ENCODE results near the gene SCAPER.
"Not testable (repeated sequence)": the region's sequence is repeated elsewhere in the genome, so short reads cannot be mapped to it uniquely, and the experiment has no call there.

The SCAPER gene

GRCh38 chr15:76846782-76847181 lies 58.4 kb downstream of the SCAPER start:
- Histone ChIP-seq H3K4me1 (ENCODE audit: insufficient read depth, low read length) (no peaks in the 10 kb centered on the region), H3K36me3 (ENCODE audit: insufficient read depth, low read length) (no peaks in the 10 kb centered on the region), H3K27ac (ENCODE audit: low read depth, low read length) (no peak overlapping the region), H3K9ac (ENCODE audit: low read length) (no peak overlapping the region), H3K9me3 (ENCODE audit: low read length) (no peaks in the 10 kb centered on the region), H3K27me3 (ENCODE audit: control insufficient read depth in 1 of 2, insufficient read depth in 2 of 2, low read length in 2 of 2) (no peaks in the 10 kb centered on the region), H3K4me3 (ENCODE audit: low read depth in 1 of 2, low read length in 2 of 2) (no peak overlapping the region)

GRCh38 chr15:76844096-76844495 lies 61.0 kb downstream of the SCAPER start:
- Histone ChIP-seq H3K9me3 (ENCODE audit: low read length) (no peaks in the 10 kb centered on the region), H3K36me3 (ENCODE audit: insufficient read depth, low read length) (no peaks in the 10 kb centered on the region), H3K27me3 (ENCODE audit: control insufficient read depth in 1 of 2, insufficient read depth in 2 of 2, low read length in 2 of 2) (no peaks in the 10 kb centered on the region), H3K4me3 (ENCODE audit: low read depth in 1 of 2, low read length in 2 of 2) (no peak overlapping the region), H3K9ac (ENCODE audit: low read length) (no peak overlapping the region), H3K27ac (ENCODE audit: low read depth, low read length) (no peak overlapping the region), H3K4me1 (ENCODE audit: insufficient read depth, low read length) (no peaks in the 10 kb centered on the region)

GRCh38 chr15:76843269-76843668 lies 61.9 kb downstream of the SCAPER start:
- H3K27me3 ChIP-seq (ENCODE audit: control insufficient read depth in 1 of 2, insufficient read depth in 2 of 2, low read length in 2 of 2), result no peaks in the 10 kb centered on the region
- H3K9me3 ChIP-seq (ENCODE audit: low read length), result no peaks in the 10 kb centered on the region
- H3K36me3 ChIP-seq (ENCODE audit: insufficient read depth, low read length), result no peaks in the 10 kb centered on the region
- H3K27ac ChIP-seq (ENCODE audit: low read depth, low read length), result no peak overlapping the region
- H3K9ac ChIP-seq (ENCODE audit: low read length), result no peak overlapping the region
- no peak overlapping the region for H3K4me3 ChIP-seq (ENCODE audit: low read depth in 1 of 2, low read length in 2 of 2)
- H3K4me1 ChIP-seq (ENCODE audit: insufficient read depth, low read length), result no peaks in the 10 kb centered on the region

DNA sequence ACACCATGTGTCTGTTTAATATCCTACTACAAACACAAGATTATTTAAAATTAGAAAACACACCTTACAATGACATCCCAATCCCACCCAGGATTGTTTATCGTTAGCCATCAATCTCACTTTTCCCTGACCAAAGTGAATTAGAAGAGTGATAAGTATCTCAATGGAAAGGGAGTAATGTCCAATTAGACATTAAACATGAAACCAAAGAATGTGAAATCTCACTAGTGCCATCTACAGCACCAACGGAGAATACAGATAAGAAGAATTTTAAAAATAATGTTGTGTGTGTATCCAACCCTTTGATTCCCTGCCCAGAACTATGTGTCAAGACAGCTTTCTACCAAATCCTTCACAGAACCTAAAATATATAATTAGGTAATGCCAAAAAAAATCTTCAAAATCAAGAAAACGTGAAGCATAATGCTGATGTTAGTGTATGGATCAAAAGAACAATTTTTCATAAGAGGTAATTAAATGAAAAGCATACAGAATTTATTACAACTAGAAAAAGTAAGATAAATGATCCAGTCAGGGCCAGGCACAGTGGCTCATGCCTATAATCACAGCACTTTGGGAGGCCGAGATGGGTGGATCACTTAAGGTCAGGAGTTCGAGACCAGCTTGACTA lies 64.2 kb downstream of the SCAPER start:
- Histone ChIP-seq H3K36me3 (ENCODE audit: insufficient read depth, low read length) (no peaks in the 10 kb centered on the region), H3K9ac (ENCODE audit: low read length) (no peak overlapping the region), H3K4me3 (ENCODE audit: low read depth in 1 of 2, low read length in 2 of 2) (no peak overlapping the region), H3K27ac (ENCODE audit: low read depth, low read length) (no peak overlapping the region), H3K9me3 (ENCODE audit: low read length) (no peaks in the 10 kb centered on the region), H3K27me3 (ENCODE audit: control insufficient read depth in 1 of 2, insufficient read depth in 2 of 2, low read length in 2 of 2) (no peaks in the 10 kb centered on the region), H3K4me1 (ENCODE audit: insufficient read depth, low read length) (no peaks in the 10 kb centered on the region)

- H3K27me3 ChIP-seq (ENCODE audit: control insufficient read depth in 1 of 2, insufficient read depth in 2 of 2, low read length in 2 of 2), result no peaks in the 10 kb centered on the region
- no peaks in the 10 kb centered on the region for H3K9me3 ChIP-seq (ENCODE audit: low read length)
- H3K36me3 ChIP-seq (ENCODE audit: insufficient read depth, low read length), result no peaks in the 10 kb centered on the region
- no peak overlapping the region for H3K27ac ChIP-seq (ENCODE audit: low read depth, low read length)
- no peak overlapping the region for H3K9ac ChIP-seq (ENCODE audit: low read length)
- H3K4me3 ChIP-seq (ENCODE audit: low read depth in 1 of 2, low read length in 2 of 2), result no peak overlapping the region
- H3K4me1 ChIP-seq (ENCODE audit: insufficient read depth, low read length), result no peaks in the 10 kb centered on the region
Observed at GRCh38 chr15:76839173-76839572, 66.0 kb downstream of the SCAPER start.

- no peaks in the 10 kb centered on the region for H3K4me1 ChIP-seq (ENCODE audit: insufficient read depth, low read length)
- no peaks in the 10 kb centered on the region for H3K27me3 ChIP-seq (ENCODE audit: control insufficient read depth in 1 of 2, insufficient read depth in 2 of 2, low read length in 2 of 2)
- no peaks in the 10 kb centered on the region for H3K36me3 ChIP-seq (ENCODE audit: insufficient read depth, low read length)
- no peak overlapping the region for H3K9ac ChIP-seq (ENCODE audit: low read length)
- no peak overlapping the region for H3K4me3 ChIP-seq (ENCODE audit: low read depth in 1 of 2, low read length in 2 of 2)
- H3K27ac ChIP-seq (ENCODE audit: low read depth, low read length), result no peak overlapping the region
- no peaks in the 10 kb centered on the region for H3K9me3 ChIP-seq (ENCODE audit: low read length)
Observed at GRCh38 chr15:76837474-76837873, 67.7 kb downstream of the SCAPER start.

DNA sequence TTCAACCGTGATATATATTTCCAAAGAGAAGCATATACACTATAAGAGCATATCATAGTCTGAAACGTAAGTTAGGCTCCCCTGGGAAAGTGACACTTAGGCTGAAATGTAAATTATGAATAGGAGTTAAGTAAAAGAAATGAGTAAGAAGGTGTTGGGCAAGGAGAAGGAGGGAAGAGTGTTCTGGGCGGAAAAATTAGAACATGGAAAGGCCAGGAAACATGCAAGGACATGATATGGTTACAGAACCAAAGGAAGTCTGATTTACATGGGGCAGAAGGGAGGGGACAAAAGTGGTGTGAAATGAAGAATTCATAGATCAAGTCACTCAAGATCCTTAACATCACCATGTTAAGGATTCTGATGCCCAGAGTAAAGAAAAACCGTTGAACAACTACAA lies 75.2 kb downstream of the SCAPER start:
- Histone ChIP-seq H3K4me3 (ENCODE audit: low read depth in 1 of 2, low read length in 2 of 2) (no peak overlapping the region), H3K4me1 (ENCODE audit: insufficient read depth, low read length) (no peaks in the 10 kb centered on the region), H3K9me3 (ENCODE audit: low read length) (no peaks in the 10 kb centered on the region), H3K27me3 (ENCODE audit: control insufficient read depth in 1 of 2, insufficient read depth in 2 of 2, low read length in 2 of 2) (no peaks in the 10 kb centered on the region), H3K27ac (ENCODE audit: low read depth, low read length) (no peak overlapping the region), H3K9ac (ENCODE audit: low read length) (no peak overlapping the region), H3K36me3 (ENCODE audit: insufficient read depth, low read length) (no peaks in the 10 kb centered on the region)

DNA sequence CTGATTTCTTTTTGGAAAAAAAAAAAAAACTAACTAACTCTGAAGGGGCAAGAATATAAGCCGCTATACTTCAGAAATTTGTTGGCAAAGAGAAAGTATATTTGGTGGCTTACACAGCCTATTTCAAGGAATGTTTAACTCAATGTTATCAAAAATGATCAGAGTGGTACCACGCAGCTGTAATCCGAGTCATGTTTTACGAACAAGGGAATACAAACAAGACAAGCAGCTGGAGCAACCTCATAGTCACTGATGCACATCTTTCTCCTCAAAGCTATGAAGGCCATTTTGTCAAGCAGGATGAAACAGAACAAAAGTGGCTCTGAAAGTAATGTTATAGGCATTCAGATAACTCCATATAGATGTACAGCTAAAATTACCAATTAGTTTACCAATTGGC lies 81.2 kb downstream of the SCAPER start:
- H3K27me3 ChIP-seq (ENCODE audit: control insufficient read depth in 1 of 2, insufficient read depth in 2 of 2, low read length in 2 of 2), result no peaks in the 10 kb centered on the region
- H3K27ac ChIP-seq (ENCODE audit: low read depth, low read length), result no peak overlapping the region
- no peak overlapping the region for H3K9ac ChIP-seq (ENCODE audit: low read length)
- no peaks in the 10 kb centered on the region for H3K4me1 ChIP-seq (ENCODE audit: insufficient read depth, low read length)
- H3K4me3 ChIP-seq (ENCODE audit: low read depth in 1 of 2, low read length in 2 of 2), result no peak overlapping the region
- no peaks in the 10 kb centered on the region for H3K9me3 ChIP-seq (ENCODE audit: low read length)
- no peaks in the 10 kb centered on the region for H3K36me3 ChIP-seq (ENCODE audit: insufficient read depth, low read length)

DNA sequence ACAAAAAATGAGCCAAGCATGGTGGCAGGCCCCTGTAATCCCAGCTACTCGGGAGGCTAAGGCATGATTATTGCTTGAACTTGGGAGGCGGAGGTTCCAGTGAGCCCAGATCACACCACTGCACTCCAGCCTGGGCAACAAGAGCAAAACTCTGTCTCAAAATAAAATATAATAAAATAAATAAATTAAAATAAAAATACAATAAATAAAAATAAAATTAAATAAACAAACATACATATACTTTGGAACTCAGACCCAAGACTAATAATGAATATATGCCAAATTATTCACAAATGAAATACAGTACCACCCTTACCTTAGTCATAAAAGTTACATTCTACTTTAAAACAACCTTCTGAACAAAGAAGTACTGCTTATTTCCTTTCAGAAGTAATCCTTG lies 81.8 kb downstream of the SCAPER start:
- Histone ChIP-seq H3K27ac (ENCODE audit: low read depth, low read length) (no peak overlapping the region), H3K4me3 (ENCODE audit: low read depth in 1 of 2, low read length in 2 of 2) (no peak overlapping the region), H3K27me3 (ENCODE audit: control insufficient read depth in 1 of 2, insufficient read depth in 2 of 2, low read length in 2 of 2) (no peaks in the 10 kb centered on the region), H3K36me3 (ENCODE audit: insufficient read depth, low read length) (no peaks in the 10 kb centered on the region), H3K9me3 (ENCODE audit: low read length) (no peaks in the 10 kb centered on the region), H3K9ac (ENCODE audit: low read length) (no peak overlapping the region), H3K4me1 (ENCODE audit: insufficient read depth, low read length) (no peaks in the 10 kb centered on the region)

DNA sequence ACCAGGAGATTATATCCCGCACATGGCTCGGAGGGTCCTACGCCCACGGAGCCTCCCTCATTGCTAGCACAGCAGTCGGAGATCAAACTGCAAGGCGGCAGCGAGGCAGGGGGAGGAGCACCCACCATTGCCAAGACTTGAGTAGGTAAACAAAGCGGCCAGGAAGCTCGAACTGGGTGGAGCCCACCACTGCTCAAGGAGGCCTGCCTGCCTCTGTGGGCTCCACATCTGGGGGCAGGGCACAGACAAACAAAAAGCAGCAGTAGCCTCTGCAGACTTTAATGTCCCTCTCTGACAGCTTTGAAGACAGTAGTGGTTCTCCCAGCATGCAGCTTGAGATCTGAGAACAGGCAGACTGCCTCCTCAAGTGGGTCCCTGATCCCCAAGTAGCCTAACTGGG lies 86.2 kb downstream of the SCAPER start:
- not testable (repeated sequence) for H3K4me1 ChIP-seq (ENCODE audit: insufficient read depth, low read length); H3K9ac ChIP-seq (ENCODE audit: low read length); H3K27me3 ChIP-seq (ENCODE audit: control insufficient read depth in 1 of 2, insufficient read depth in 2 of 2, low read length in 2 of 2); H3K27ac ChIP-seq (ENCODE audit: low read depth, low read length); H3K4me3 ChIP-seq (ENCODE audit: low read depth in 1 of 2, low read length in 2 of 2); H3K36me3 ChIP-seq (ENCODE audit: insufficient read depth, low read length); H3K9me3 ChIP-seq (ENCODE audit: low read length)

GRCh38 chr15:76815421-76815820 lies 89.7 kb downstream of the SCAPER start:
- no peaks in the 10 kb centered on the region for H3K4me1 ChIP-seq (ENCODE audit: insufficient read depth, low read length)
- H3K4me3 ChIP-seq (ENCODE audit: low read depth in 1 of 2, low read length in 2 of 2), result no peak overlapping the region
- H3K9ac ChIP-seq (ENCODE audit: low read length), result no peak overlapping the region
- no peaks in the 10 kb centered on the region for H3K27me3 ChIP-seq (ENCODE audit: control insufficient read depth in 1 of 2, insufficient read depth in 2 of 2, low read length in 2 of 2)
- no peak overlapping the region for H3K27ac ChIP-seq (ENCODE audit: low read depth, low read length)
- H3K9me3 ChIP-seq (ENCODE audit: low read length), result no peaks in the 10 kb centered on the region
- H3K36me3 ChIP-seq (ENCODE audit: insufficient read depth, low read length), result no peaks in the 10 kb centered on the region

GRCh38 chr15:76812381-76812780 lies 92.8 kb downstream of the SCAPER start:
- Histone ChIP-seq H3K4me3 (ENCODE audit: low read depth in 1 of 2, low read length in 2 of 2) (no peak overlapping the region), H3K9me3 (ENCODE audit: low read length) (no peaks in the 10 kb centered on the region), H3K27me3 (ENCODE audit: control insufficient read depth in 1 of 2, insufficient read depth in 2 of 2, low read length in 2 of 2) (no peaks in the 10 kb centered on the region), H3K4me1 (ENCODE audit: insufficient read depth, low read length) (no peaks in the 10 kb centered on the region), H3K27ac (ENCODE audit: low read depth, low read length) (no peak overlapping the region), H3K36me3 (ENCODE audit: insufficient read depth, low read length) (no peaks in the 10 kb centered on the region), H3K9ac (ENCODE audit: low read length) (no peak overlapping the region)

Measured in muscle layer of colon (tissue), 2 donors.